GM12865 (cell line): ENCODE data around the gene ATP13A3.

ENCODE experiments used
- DNase-seq: peaks from one replicate; pipeline ENCODE4 v3.0.0; 2010; ENCODE audit warnings: low read depth
- H3K4me3 ChIP-seq: 2 replicates; pipeline ENCODE4 v1.5.1; 2011; ENCODE audit warnings: mild to moderate bottlenecking, low read depth, low read length, control low read depth
- TF ChIP-seq, protein P1 (sequence below): IDR thresholded peaks from 2 replicates; pipeline ENCODE4 v1.5.1; 2011; ENCODE audit warnings: low read length, control low read depth, low read depth, inconsistent platforms; ENCODE audit not compliant: insufficient read depth; ENCODE audit errors: missing control alignments

ATP13A3 gene

GRCh38 chr3:194468086-194468485 is 18.7 kb downstream of the ATP13A3 start:
- no peak overlapping the region for H3K4me3 ChIP-seq
- TF ChIP-seq, protein P1, sequence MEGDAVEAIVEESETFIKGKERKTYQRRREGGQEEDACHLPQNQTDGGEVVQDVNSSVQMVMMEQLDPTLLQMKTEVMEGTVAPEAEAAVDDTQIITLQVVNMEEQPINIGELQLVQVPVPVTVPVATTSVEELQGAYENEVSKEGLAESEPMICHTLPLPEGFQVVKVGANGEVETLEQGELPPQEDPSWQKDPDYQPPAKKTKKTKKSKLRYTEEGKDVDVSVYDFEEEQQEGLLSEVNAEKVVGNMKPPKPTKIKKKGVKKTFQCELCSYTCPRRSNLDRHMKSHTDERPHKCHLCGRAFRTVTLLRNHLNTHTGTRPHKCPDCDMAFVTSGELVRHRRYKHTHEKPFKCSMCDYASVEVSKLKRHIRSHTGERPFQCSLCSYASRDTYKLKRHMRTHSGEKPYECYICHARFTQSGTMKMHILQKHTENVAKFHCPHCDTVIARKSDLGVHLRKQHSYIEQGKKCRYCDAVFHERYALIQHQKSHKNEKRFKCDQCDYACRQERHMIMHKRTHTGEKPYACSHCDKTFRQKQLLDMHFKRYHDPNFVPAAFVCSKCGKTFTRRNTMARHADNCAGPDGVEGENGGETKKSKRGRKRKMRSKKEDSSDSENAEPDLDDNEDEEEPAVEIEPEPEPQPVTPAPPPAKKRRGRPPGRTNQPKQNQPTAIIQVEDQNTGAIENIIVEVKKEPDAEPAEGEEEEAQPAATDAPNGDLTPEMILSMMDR: no peak
- DNase-seq: no peak

DNA sequence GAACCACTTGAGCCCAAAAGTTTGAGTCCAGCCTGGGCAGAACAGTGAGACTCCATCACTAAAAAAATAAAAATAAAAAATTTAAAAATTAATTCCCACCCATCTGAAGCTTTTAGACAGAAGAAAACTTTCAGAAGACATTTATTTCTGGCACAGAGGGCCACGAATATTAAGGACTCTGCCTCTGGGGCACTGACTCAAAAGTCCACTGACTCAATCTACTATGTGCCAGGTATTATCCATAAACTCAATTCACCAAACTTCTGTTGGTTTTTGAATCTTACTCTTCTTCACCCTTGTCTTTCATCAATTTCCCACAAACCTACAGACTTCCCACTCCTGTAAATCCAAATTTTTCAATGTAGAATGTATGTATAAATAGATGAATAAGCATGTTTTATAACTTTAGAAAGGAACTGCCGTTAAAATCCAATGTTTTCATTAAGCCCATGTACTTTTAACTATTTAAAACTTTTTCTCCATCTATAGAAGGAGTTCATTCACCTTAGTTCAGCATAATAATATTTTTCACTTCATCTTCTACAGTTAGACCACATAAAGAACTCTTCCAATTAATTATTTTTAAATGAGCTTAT is 19.9 kb downstream of the ATP13A3 start:
- no peak for DNase-seq
- H3K4me3 ChIP-seq: no peak overlapping the region
- TF ChIP-seq, protein P1: no peak

- no peak overlapping the region for H3K4me3 ChIP-seq
- no peak for DNase-seq
- TF ChIP-seq, protein P1: no peak
These were observed 20.8 kb downstream of the ATP13A3 start for GRCh38 chr3:194465920-194466570.

DNA sequence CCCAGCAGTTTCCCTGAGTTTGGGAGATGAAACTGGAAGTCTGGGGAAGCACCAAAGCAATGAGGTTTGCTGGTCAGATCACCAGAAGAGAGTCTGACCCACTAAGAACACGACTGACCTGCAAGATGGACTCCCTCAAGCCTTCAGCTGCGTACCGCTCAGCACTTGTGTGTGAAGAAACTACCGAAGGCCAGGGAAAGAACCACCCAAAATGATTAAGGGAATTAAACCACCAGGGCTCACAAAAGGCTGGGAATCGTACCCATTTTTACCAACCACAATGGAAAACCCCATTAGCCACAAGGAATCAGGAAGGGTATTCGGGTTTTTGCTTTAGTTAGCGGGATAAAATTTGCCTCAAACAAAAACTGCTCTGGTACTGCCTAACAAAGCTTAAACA is 21.6 kb downstream of the ATP13A3 start:
- H3K4me3 ChIP-seq: no peak overlapping the region
- TF ChIP-seq, protein P1: no peak
- DNase-seq: no peak

- DNase-seq: no peak
- no peak overlapping the region for H3K4me3 ChIP-seq
- TF ChIP-seq, protein P1: no peak
These were observed 22.1 kb downstream of the ATP13A3 start for GRCh38 chr3:194464692-194465091.

DNA sequence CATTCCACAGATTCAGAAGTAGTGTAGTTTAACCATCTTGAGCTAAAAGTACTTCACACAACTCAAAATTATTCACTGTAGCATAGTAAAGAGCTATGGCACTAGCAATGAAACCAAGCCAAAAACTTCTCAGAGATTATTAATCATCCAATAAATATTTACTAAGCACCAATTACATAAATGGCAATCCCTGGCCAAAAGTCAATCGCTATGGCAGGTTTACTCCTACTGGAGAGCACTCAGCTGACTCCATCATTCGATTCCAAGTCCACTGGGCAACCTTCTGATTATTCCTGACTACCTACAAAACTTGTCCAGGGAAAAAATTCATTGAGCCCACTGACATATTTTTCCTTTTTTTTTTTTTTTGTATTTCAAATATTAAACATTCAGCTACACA is 23.9 kb downstream of the ATP13A3 start:
- DNase-seq: no peak
- TF ChIP-seq, protein P1: no peak

DNA sequence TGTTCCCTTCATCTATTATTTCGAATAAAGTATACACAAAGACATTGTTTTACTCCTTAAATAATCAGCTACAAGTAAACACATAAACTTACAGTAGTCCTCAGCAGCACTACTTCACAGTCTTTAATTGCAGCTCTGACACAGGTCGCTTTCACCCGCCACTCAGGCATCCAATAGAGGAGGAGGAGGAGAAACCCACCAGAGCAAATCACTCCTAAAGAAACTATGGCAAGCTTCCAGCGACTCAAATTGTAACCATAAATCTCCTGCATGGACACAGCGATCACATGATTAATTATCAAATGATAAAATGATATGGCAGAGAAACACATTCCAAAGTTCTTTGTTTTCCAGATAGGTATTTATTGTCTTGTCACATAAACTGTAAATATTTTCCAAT is 26.2 kb downstream of the ATP13A3 start:
- no peak overlapping the region for H3K4me3 ChIP-seq
- TF ChIP-seq, protein P1: no peak
- DNase-seq: no peak

More for the DNA sequence above, 23.9 kb downstream of the ATP13A3 start:
- no peak overlapping the region for H3K4me3 ChIP-seq
